Hepatocyte (in vitro differentiated cells): ENCODE results near the gene GFPT2. TPM values are rescaled to one million over a fixed set of nuclear protein-coding genes. Genes with fewer than 3 reads are reported as not detected.

Experiments
- DNase-seq: peaks from one replicate; pipeline ENCODE4 v3.0.0-alpha.2; 2016; ENCODE audit warnings: low spot score
- H2AFZ ChIP-seq: fragments of 200-600 bp; sonication (generic); 2 replicates; pipeline ENCODE4 v1.6.0; 2016; ENCODE audit warnings: antibody characterized with exemption, mild to moderate bottlenecking
- H3K27ac ChIP-seq: fragments of 200-600 bp; sonication (generic); 2 replicates; pipeline ENCODE4 v1.5.1; 2016; ENCODE audit warnings: mild to moderate bottlenecking
- H3K27me3 ChIP-seq: fragments of 200-600 bp; sonication (generic); 2 replicates; pipeline ENCODE4 v1.6.1; 2016
- H3K36me3 ChIP-seq: fragments of 200-600 bp; sonication (generic); replicated peaks from 2 replicates; pipeline ENCODE4 v1.5.1; 2016; ENCODE audit warnings: low read depth; ENCODE audit not compliant: insufficient read depth
- H3K4me1 ChIP-seq: fragments of 200-600 bp; sonication (generic); 2 replicates; pipeline ENCODE4 v1.5.1; 2016; ENCODE audit warnings: mild to moderate bottlenecking, moderate library complexity; ENCODE audit not compliant: insufficient read depth
- H3K4me2 ChIP-seq: fragments of 200-600 bp; sonication (generic); 2 replicates; pipeline ENCODE4 v1.6.0; 2016
- H3K4me3 ChIP-seq: fragments of 200-600 bp; sonication (generic); 2 replicates; pipeline ENCODE4 v1.5.1; 2016; ENCODE audit warnings: mild to moderate bottlenecking
- H3K79me2 ChIP-seq: fragments of 200-600 bp; sonication (generic); 2 replicates; pipeline ENCODE4 v1.6.0; 2017; ENCODE audit warnings: mild to moderate bottlenecking
- H3K9me2 ChIP-seq: fragments of 200-600 bp; sonication (generic); replicated peaks from 2 replicates; pipeline ENCODE4 v1.6.0; 2017; ENCODE audit warnings: mild to moderate bottlenecking; ENCODE audit not compliant: insufficient read depth
- H3K9me3 ChIP-seq: fragments of 200-600 bp; sonication (generic); 2 replicates; pipeline ENCODE4 v1.5.1; 2016; ENCODE audit warnings: low read depth, mild to moderate bottlenecking
- H4K20me1 ChIP-seq: fragments of 200-600 bp; sonication (generic); 2 replicates; pipeline ENCODE4 v1.6.0; 2016; ENCODE audit warnings: mild to moderate bottlenecking; ENCODE audit not compliant: insufficient read depth, poor library complexity, severe bottlenecking
- CTCF ChIP-seq: fragments of 200-600 bp; sonication (generic); IDR thresholded peaks from 2 replicates; pipeline ENCODE4 v1.5.1; 2016; ENCODE audit warnings: antibody characterized with exemption, mild to moderate bottlenecking; ENCODE audit not compliant: poor library complexity
- EZH2 ChIP-seq: fragments of 200-600 bp; sonication (generic); IDR thresholded peaks from 2 replicates; pipeline ENCODE4 v1.6.1; 2016; ENCODE audit warnings: antibody characterized with exemption, mild to moderate bottlenecking, borderline replicate concordance
- EZH2phosphoT487 ChIP-seq: fragments of 200-600 bp; sonication (generic); IDR thresholded peaks from one replicate; pipeline ENCODE4 v1.6.1; 2018; ENCODE audit warnings: antibody characterized with exemption, mild to moderate bottlenecking, low read depth, moderate library complexity; ENCODE audit not compliant: unreplicated experiment, severe bottlenecking
- WGBS: methylation state at CpG from one replicate; pipeline ENCODE4 v1.1.6; 2016; ENCODE audit warnings: low lambda C conversion rate; ENCODE audit errors: missing lambda C conversion rate; 5-methylcytosine and 5-hydroxymethylcytosine counted together
- polyA plus RNA-seq: library from polyadenylated mRNA; unstranded; fragments of >200 nt; fragmentation: Nextera tagmentation; extraction: Ambion mirVana; gene quantifications from 2 replicates; pipeline ENCODE4 v1.2.1, GENCODE V29; 2016
- total RNA-seq: library from RNA; depleted of rRNA; stranded (reverse); fragments of >200 nt; gene quantifications from 2 replicates; pipeline ENCODE4 v1.2.3, GENCODE V29; 2014

GFPT2 gene
- total and polyA plus RNA-seq, 2 experiments from 2014 or later, result 15.9 to 44.6 TPM

GRCh38 chr5:180349391-180349790, 3.7 kb downstream of the GFPT2 start:
- Histone ChIP-seq H3K9me3 (no peaks in the 10 kb centered on the region), H3K36me3 (no peaks in the 10 kb centered on the region), H3K4me3 (no peak overlapping the region), H3K27ac (no peak overlapping the region), H3K9me2 (no peaks in the 10 kb centered on the region), H3K4me2 (no peak overlapping the region), H2AFZ (no peak overlapping the region), H3K4me1 (peaks cover 14% of the 10 kb centered on the region), H3K79me2 (no peaks in the 10 kb centered on the region), H4K20me1 (no peaks in the 10 kb centered on the region), H3K27me3 (peaks cover 34% of the 10 kb centered on the region)
- DNase-seq, result no peak
- TF ChIP-seq EZH2, result no peak
- TF ChIP-seq EZH2phosphoT487, result no peak
- TF ChIP-seq CTCF, result no peak
- WGBS, result 91% methylated on average over 8 of the region's 8 CpGs

- no peaks in the 10 kb centered on the region for H3K9me2 ChIP-seq
- H3K9me3 ChIP-seq, result no peaks in the 10 kb centered on the region
- no peaks in the 10 kb centered on the region for H3K36me3 ChIP-seq
- no peak overlapping the region for H3K27ac ChIP-seq
- H3K4me2 ChIP-seq, result no peak overlapping the region
- no peak for DNase-seq
- H3K27me3 ChIP-seq, result peaks cover 25% of the 10 kb centered on the region
- H3K79me2 ChIP-seq, result no peaks in the 10 kb centered on the region
- H4K20me1 ChIP-seq, result no peaks in the 10 kb centered on the region
- WGBS, result 90% methylated on average over 7 of the region's 7 CpGs
- no peak overlapping the region for H3K4me3 ChIP-seq
- H2AFZ ChIP-seq, result no peak overlapping the region
- peaks cover 11% of the 10 kb centered on the region for H3K4me1 ChIP-seq
- TF ChIP-seq CTCF (no peak), EZH2 (no peak), EZH2phosphoT487 (no peak)
These were observed 4.8 kb downstream of the GFPT2 start for GRCh38 chr5:180348336-180348735.

GRCh38 chr5:180347702-180348101, 5.4 kb downstream of the GFPT2 start:
- no peaks in the 10 kb centered on the region for H3K36me3 ChIP-seq
- 75% methylated on average over 9 of the region's 10 CpGs for WGBS
- no peaks in the 10 kb centered on the region for H4K20me1 ChIP-seq
- H3K4me2 ChIP-seq, result no peak overlapping the region
- no peak overlapping the region for H3K4me3 ChIP-seq
- H3K79me2 ChIP-seq, result no peaks in the 10 kb centered on the region
- H3K9me2 ChIP-seq, result no peaks in the 10 kb centered on the region
- H3K4me1 ChIP-seq, result peaks cover 11% of the 10 kb centered on the region
- peaks cover 22% of the 10 kb centered on the region for H3K27me3 ChIP-seq
- H3K9me3 ChIP-seq, result no peaks in the 10 kb centered on the region
- no peak overlapping the region for H2AFZ ChIP-seq
- DNase-seq, result no peak
- TF ChIP-seq EZH2, result no peak
- TF ChIP-seq CTCF, result no peak
- TF ChIP-seq EZH2phosphoT487, result no peak
- H3K27ac ChIP-seq, result no peak overlapping the region

GRCh38 chr5:180346358-180346757, 6.8 kb downstream of the GFPT2 start:
- Histone ChIP-seq H3K4me1 (peaks cover 5% of the 10 kb centered on the region), H3K27ac (no peak overlapping the region), H4K20me1 (no peaks in the 10 kb centered on the region), H3K27me3 (peaks cover 10% of the 10 kb centered on the region), H3K9me3 (no peaks in the 10 kb centered on the region), H3K36me3 (no peaks in the 10 kb centered on the region), H3K9me2 (no peaks in the 10 kb centered on the region), H3K4me2 (no peak overlapping the region), H2AFZ (no peak overlapping the region), H3K4me3 (no peak overlapping the region), H3K79me2 (no peaks in the 10 kb centered on the region)
- DNase-seq, result no peak
- 94% methylated on average over 14 of the region's 14 CpGs for WGBS
- TF ChIP-seq CTCF (no peak), EZH2 (no peak)
